ENCODE results near the gene C19orf73. TPM values are rescaled to one million over a fixed set of nuclear protein-coding genes. Genes with fewer than 3 reads are reported as not detected.

Gene C19orf73
- total and polyA plus RNA-seq, 2 donors from 2014 or later, result 0.82 to 3.9 TPM

GRCh38 chr19:49106648-49107135 is 12.3 kb downstream of the C19orf73 start:
- no peak overlapping the region for H3K9ac ChIP-seq (ENCODE audit: low read length in 3 of 3)
- no peaks in the 10 kb centered on the region for H3K9me3 ChIP-seq (ENCODE audit: control insufficient read depth in 2 of 3, insufficient read depth in 1 of 3, low read length in 3 of 3)
- intact Hi-C loops (cut with DNase I), result loop anchor here (10.0 kb wide), 1 partner anchor 108 kb away; no protein-coding TSS in a partner anchor
- no peaks in the 10 kb centered on the region for H3K4me1 ChIP-seq (ENCODE audit: control insufficient read depth in 2 of 3, insufficient read depth in 2 of 3, low read depth in 1 of 3, low read length in 3 of 3)
- no peak overlapping the region for H3K27ac ChIP-seq (ENCODE audit: low read depth in 2 of 2, low read length in 2 of 2)
- peak; percentile 71 for TF ChIP-seq CTCF (IDR thresholded peaks at IDR 0.05; ENCODE audit: borderline replicate concordance, extremely low read depth, insufficient read depth)
- H3K4me3 ChIP-seq (ENCODE audit: low read length in 3 of 3), result no peak overlapping the region
- H3K27me3 ChIP-seq (ENCODE audit: control insufficient read depth, insufficient read depth, low read length), result no peaks in the 10 kb centered on the region
- DNase-seq, result peak in 2 of 5 donors; percentile 62
- FAIRE-seq, result no peak
- H3K36me3 ChIP-seq (ENCODE audit: control insufficient read depth in 2 of 3, insufficient read depth in 3 of 3, low read length in 3 of 3), result peaks cover 2 to 41% (median 24%) of the 10 kb centered on the region in 3 donors

GRCh38 chr19:49104229-49104864 is 14.6 kb downstream of the C19orf73 start:
- FAIRE-seq, result no peak
- DNase-seq, result peak in 3 of 5 donors; percentile 66 to 84 (median 69)
- Histone ChIP-seq H3K27ac (ENCODE audit: low read depth in 2 of 2, low read length in 2 of 2) (no peak overlapping the region), H3K4me1 (ENCODE audit: control insufficient read depth in 2 of 3, insufficient read depth in 2 of 3, low read depth in 1 of 3, low read length in 3 of 3) (no peaks in the 10 kb centered on the region), H3K4me3 (ENCODE audit: low read length in 3 of 3) (no peak overlapping the region), H3K9me3 (ENCODE audit: control insufficient read depth in 2 of 3, insufficient read depth in 1 of 3, low read length in 3 of 3) (no peaks in the 10 kb centered on the region), H3K36me3 (ENCODE audit: control insufficient read depth in 2 of 3, insufficient read depth in 3 of 3, low read length in 3 of 3) (peaks cover 5 to 50% (median 34%) of the 10 kb centered on the region in 3 donors), H3K9ac (ENCODE audit: low read length in 3 of 3) (no peak overlapping the region), H3K27me3 (ENCODE audit: control insufficient read depth, insufficient read depth, low read length) (no peaks in the 10 kb centered on the region)
- intact Hi-C loops (cut with DNase I), result loop anchor here (10.0 kb wide), 1 partner anchor 110 kb away; no protein-coding TSS in a partner anchor
- no peak for TF ChIP-seq CTCF (IDR thresholded peaks at IDR 0.05; ENCODE audit: borderline replicate concordance, extremely low read depth, insufficient read depth)

GRCh38 chr19:49103331-49104085 is 15.4 kb downstream of the C19orf73 start:
- intact Hi-C loops (cut with DNase I), result loop anchor here (10.0 kb wide), 1 partner anchor 111 kb away; no protein-coding TSS in a partner anchor
- peaks cover 8 to 52% (median 36%) of the 10 kb centered on the region in 3 donors for H3K36me3 ChIP-seq (ENCODE audit: control insufficient read depth in 2 of 3, insufficient read depth in 3 of 3, low read length in 3 of 3)
- H3K4me3 ChIP-seq (ENCODE audit: low read length in 3 of 3), result no peak overlapping the region
- no peaks in the 10 kb centered on the region for H3K4me1 ChIP-seq (ENCODE audit: control insufficient read depth in 2 of 3, insufficient read depth in 2 of 3, low read depth in 1 of 3, low read length in 3 of 3)
- no peaks in the 10 kb centered on the region for H3K27me3 ChIP-seq (ENCODE audit: control insufficient read depth, insufficient read depth, low read length)
- H3K9me3 ChIP-seq (ENCODE audit: control insufficient read depth in 2 of 3, insufficient read depth in 1 of 3, low read length in 3 of 3), result no peaks in the 10 kb centered on the region
- DNase-seq (no peak), FAIRE-seq (no peak)
- no peak for TF ChIP-seq CTCF (IDR thresholded peaks at IDR 0.05; ENCODE audit: borderline replicate concordance, extremely low read depth, insufficient read depth)
- H3K9ac ChIP-seq (ENCODE audit: low read length in 3 of 3), result no peak overlapping the region
- H3K27ac ChIP-seq (ENCODE audit: low read depth in 2 of 2, low read length in 2 of 2), result no peak overlapping the region
